Neural progenitor cell (in vitro differentiated cells): ENCODE results near the gene LDLRAD4. TPM values are rescaled to one million over a fixed set of nuclear protein-coding genes. Genes with fewer than 3 reads are reported as not detected.

Experiments used
- DNase-seq: peaks from one replicate; pipeline ENCODE4 v3.0.0-alpha.2; 2016; ENCODE audit warnings: low spot score
- H2AFZ ChIP-seq: fragments of 200-600 bp; sonication (generic); replicated peaks from 2 replicates; pipeline ENCODE4 v1.6.1; 2016; ENCODE audit warnings: antibody characterized with exemption
- H3F3A ChIP-seq: fragments of 200-600 bp; sonication (generic); 2 replicates; pipeline ENCODE4 v1.6.1; 2016; ENCODE audit warnings: antibody characterized with exemption, low read depth
- H3K27ac ChIP-seq: fragments of 200-600 bp; sonication (generic); 2 replicates; pipeline ENCODE4 v1.5.1; 2016; ENCODE audit warnings: mild to moderate bottlenecking
- H3K27me3 ChIP-seq: fragments of 200-600 bp; sonication (generic); 2 replicates; pipeline ENCODE4 v1.6.1; 2016; ENCODE audit warnings: mild to moderate bottlenecking, moderate library complexity
- H3K36me3 ChIP-seq: fragments of 200-600 bp; sonication (generic); 2 replicates; pipeline ENCODE4 v1.5.1; 2016
- H3K4me1 ChIP-seq: fragments of 200-600 bp; sonication (generic); 2 replicates; pipeline ENCODE4 v1.6.1; 2016; ENCODE audit warnings: mixed run types
- H3K4me2 ChIP-seq: fragments of 200-600 bp; sonication (generic); 2 replicates; pipeline ENCODE4 v1.6.1; 2016
- H3K4me3 ChIP-seq: fragments of 200-600 bp; sonication (generic); 2 replicates; pipeline ENCODE4 v1.5.1; 2016
- H3K79me2 ChIP-seq: fragments of 200-600 bp; sonication (generic); 2 replicates; pipeline ENCODE4 v1.6.1; 2016; ENCODE audit warnings: low read depth
- H3K9ac ChIP-seq: fragments of 200-600 bp; sonication (generic); 2 replicates; pipeline ENCODE4 v1.6.1; 2016
- H3K9me3 ChIP-seq: fragments of 200-600 bp; sonication (generic); 2 replicates; pipeline ENCODE4 v1.5.1; 2016; ENCODE audit warnings: low read depth
- H4K20me1 ChIP-seq: fragments of 200-600 bp; sonication (generic); 2 replicates; pipeline ENCODE4 v1.6.1; 2016; ENCODE audit warnings: low read depth
- H3K27ac Mint-ChIP-seq: 3 replicates; pipeline ENCODE4 v1.8.0; 2021; ENCODE audit warnings: mixed read lengths
- H3K27me3 Mint-ChIP-seq: 2 replicates; pipeline ENCODE4 v1.8.0; 2022; ENCODE audit warnings: low read depth, mild to moderate bottlenecking, inconsistent platforms, moderate library complexity, mixed read lengths; ENCODE audit not compliant: insufficient read depth
- H3K36me3 Mint-ChIP-seq: 3 replicates; pipeline ENCODE4 v1.8.0; 2021; ENCODE audit warnings: mixed read lengths
- H3K4me1 Mint-ChIP-seq: 3 replicates; pipeline ENCODE4 v1.8.0; 2021; ENCODE audit warnings: mixed read lengths
- H3K4me3 Mint-ChIP-seq: 3 replicates; pipeline ENCODE4 v1.8.0; 2021; ENCODE audit warnings: mild to moderate bottlenecking, moderate library complexity, mixed read lengths
- H3K9me3 Mint-ChIP-seq: 3 replicates; pipeline ENCODE4 v1.8.0; 2020; ENCODE audit warnings: mixed read lengths
- EZH2 ChIP-seq: fragments of 200-600 bp; sonication (generic); IDR thresholded peaks from 2 replicates; pipeline ENCODE4 v1.6.1; 2017; ENCODE audit warnings: antibody characterized with exemption, mild to moderate bottlenecking, moderate library complexity
- EZH2phosphoT487 ChIP-seq: fragments of 200-600 bp; sonication (generic); IDR thresholded peaks from 2 replicates; pipeline ENCODE4 v1.6.1; 2017; ENCODE audit warnings: antibody characterized with exemption
- total RNA-seq: library from RNA; depleted of rRNA; stranded (reverse); fragments of >200 nt; gene quantifications from 2 replicates; pipeline ENCODE4 v1.2.3, GENCODE V29; 2015; ENCODE audit warnings: low replicate concordance
- TF ChIP-seq, protein P1 (sequence below): fragments of 200-600 bp; sonication (generic); IDR thresholded peaks from 2 replicates; pipeline ENCODE4 v1.5.1; 2017; ENCODE audit warnings: antibody characterized with exemption, mild to moderate bottlenecking

LDLRAD4 gene
- total RNA-seq, 1 donor from 2014 or later, result 0.65 TPM

DNA sequence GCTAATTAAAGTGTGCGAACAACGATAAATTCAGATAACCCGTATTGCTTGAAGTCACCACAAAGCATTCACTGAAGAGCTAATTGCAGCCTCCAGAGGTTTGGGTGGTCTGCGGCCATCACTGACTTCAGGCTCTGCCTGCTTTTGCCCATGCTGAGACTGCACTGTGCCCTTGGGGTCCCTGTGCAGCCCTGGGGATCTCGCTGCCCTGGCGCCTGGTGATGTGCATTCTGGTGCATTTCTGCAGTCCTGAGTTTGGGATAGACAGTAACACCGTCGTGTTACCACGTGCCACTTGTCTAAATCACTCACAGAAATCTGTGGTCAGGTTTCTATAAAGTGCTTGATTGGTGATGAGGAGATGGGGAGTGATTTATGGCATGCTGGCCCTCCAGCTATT, 27.6 kb downstream of the LDLRAD4 start:
- Histone ChIP-seq H3K9ac (no peak overlapping the region), H4K20me1 (no peaks in the 10 kb centered on the region), H3K27ac (no peak overlapping the region), H3K36me3 (no peaks in the 10 kb centered on the region), H3K4me3 (no peak overlapping the region), H3K4me2 (no peak overlapping the region), H3K9me3 (no peaks in the 10 kb centered on the region), H3K4me1 (no peaks in the 10 kb centered on the region), H3K79me2 (no peaks in the 10 kb centered on the region), H3K27me3 (no peaks in the 10 kb centered on the region), H3F3A (no peaks in the 10 kb centered on the region), H2AFZ (no peak overlapping the region)
- H3K9me3 Mint-ChIP-seq, result peaks cover 12% of the 10 kb centered on the region
- no peak overlapping the region for H3K4me3 Mint-ChIP-seq
- peaks cover 5% of the 10 kb centered on the region for H3K27me3 Mint-ChIP-seq
- TF ChIP-seq, protein P1, sequence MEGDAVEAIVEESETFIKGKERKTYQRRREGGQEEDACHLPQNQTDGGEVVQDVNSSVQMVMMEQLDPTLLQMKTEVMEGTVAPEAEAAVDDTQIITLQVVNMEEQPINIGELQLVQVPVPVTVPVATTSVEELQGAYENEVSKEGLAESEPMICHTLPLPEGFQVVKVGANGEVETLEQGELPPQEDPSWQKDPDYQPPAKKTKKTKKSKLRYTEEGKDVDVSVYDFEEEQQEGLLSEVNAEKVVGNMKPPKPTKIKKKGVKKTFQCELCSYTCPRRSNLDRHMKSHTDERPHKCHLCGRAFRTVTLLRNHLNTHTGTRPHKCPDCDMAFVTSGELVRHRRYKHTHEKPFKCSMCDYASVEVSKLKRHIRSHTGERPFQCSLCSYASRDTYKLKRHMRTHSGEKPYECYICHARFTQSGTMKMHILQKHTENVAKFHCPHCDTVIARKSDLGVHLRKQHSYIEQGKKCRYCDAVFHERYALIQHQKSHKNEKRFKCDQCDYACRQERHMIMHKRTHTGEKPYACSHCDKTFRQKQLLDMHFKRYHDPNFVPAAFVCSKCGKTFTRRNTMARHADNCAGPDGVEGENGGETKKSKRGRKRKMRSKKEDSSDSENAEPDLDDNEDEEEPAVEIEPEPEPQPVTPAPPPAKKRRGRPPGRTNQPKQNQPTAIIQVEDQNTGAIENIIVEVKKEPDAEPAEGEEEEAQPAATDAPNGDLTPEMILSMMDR, result no peak
- TF ChIP-seq EZH2phosphoT487, result no peak
- no peak for TF ChIP-seq EZH2
- peaks cover 6% of the 10 kb centered on the region for H3K4me1 Mint-ChIP-seq
- H3K27ac Mint-ChIP-seq, result no peak overlapping the region
- peaks cover 9% of the 10 kb centered on the region for H3K36me3 Mint-ChIP-seq
- DNase-seq, result no peak

DNA sequence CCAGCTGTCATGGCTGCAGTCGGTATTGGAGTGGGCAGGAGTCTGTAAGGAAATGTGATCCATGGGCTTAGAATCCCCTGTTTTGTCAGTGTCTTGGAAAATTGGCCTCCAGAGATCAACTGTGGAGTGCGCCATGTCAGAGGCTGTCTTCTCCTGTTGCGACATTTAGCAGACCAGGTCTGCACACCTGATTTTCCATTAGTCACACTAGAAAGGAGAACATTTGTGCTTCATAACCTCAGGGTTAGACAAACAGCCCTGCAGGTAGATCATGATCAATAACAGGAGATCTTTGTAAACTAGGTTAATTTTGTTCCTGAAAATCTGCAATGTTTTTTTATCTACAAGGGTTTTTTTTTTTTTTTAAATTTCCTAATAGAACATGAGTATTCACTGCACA, 28.0 kb downstream of the LDLRAD4 start:
- Histone ChIP-seq H3K79me2 (no peaks in the 10 kb centered on the region), H3K4me1 (no peaks in the 10 kb centered on the region), H3K9ac (no peak overlapping the region), H2AFZ (no peak overlapping the region), H3K27ac (no peak overlapping the region), H3F3A (no peaks in the 10 kb centered on the region), H3K9me3 (no peaks in the 10 kb centered on the region), H3K27me3 (no peaks in the 10 kb centered on the region), H3K4me3 (no peak overlapping the region), H3K4me2 (no peak overlapping the region), H3K36me3 (no peaks in the 10 kb centered on the region), H4K20me1 (no peaks in the 10 kb centered on the region)
- Mint-ChIP-seq H3K27ac (no peak overlapping the region), H3K4me1 (peaks cover 3% of the 10 kb centered on the region), H3K27me3 (peaks cover 5% of the 10 kb centered on the region), H3K36me3 (peaks cover 9% of the 10 kb centered on the region), H3K4me3 (no peak overlapping the region), H3K9me3 (peaks cover 12% of the 10 kb centered on the region)
- no peak for DNase-seq
- TF ChIP-seq EZH2phosphoT487 (no peak), EZH2 (no peak)
- TF ChIP-seq, protein P1, result no peak

DNA sequence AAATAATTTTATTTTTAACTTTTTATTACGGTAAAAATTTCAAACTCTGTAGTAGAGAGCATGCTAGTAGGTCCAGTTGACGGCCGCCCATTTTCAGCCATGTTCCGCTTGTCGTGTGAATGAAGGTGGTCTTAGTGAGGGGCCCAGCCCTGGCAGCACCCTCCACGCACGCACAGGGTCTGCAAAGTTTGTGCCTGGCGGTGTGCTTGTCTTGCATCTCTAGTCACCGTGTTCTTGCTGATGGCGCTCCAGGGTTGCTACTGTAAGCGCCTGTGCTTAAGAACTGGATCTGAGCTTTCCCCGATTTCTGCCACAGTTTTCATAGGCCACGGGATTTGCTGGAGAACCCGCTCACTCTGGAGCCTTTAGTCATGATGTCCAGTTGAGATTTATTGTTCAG, 28.9 kb downstream of the LDLRAD4 start:
- no peaks in the 10 kb centered on the region for H3K4me1 Mint-ChIP-seq
- no peaks in the 10 kb centered on the region for H3F3A ChIP-seq
- TF ChIP-seq EZH2, result no peak
- TF ChIP-seq, protein P1, result no peak
- TF ChIP-seq EZH2phosphoT487, result no peak
- no peak overlapping the region for H3K27ac ChIP-seq
- no peak overlapping the region for H2AFZ ChIP-seq
- H3K27ac Mint-ChIP-seq, result no peak overlapping the region
- H3K36me3 ChIP-seq, result no peaks in the 10 kb centered on the region
- no peak overlapping the region for H3K4me3 ChIP-seq
- no peak overlapping the region for H3K9ac ChIP-seq
- peaks cover 12% of the 10 kb centered on the region for H3K9me3 Mint-ChIP-seq
- H4K20me1 ChIP-seq, result no peaks in the 10 kb centered on the region
- DNase-seq, result no peak
- H3K4me2 ChIP-seq, result no peak overlapping the region
- no peaks in the 10 kb centered on the region for H3K9me3 ChIP-seq
- no peaks in the 10 kb centered on the region for H3K79me2 ChIP-seq
- peaks cover 6% of the 10 kb centered on the region for H3K36me3 Mint-ChIP-seq
- no peak overlapping the region for H3K4me3 Mint-ChIP-seq
- H3K4me1 ChIP-seq, result no peaks in the 10 kb centered on the region
- no peaks in the 10 kb centered on the region for H3K27me3 ChIP-seq
- peaks cover 3% of the 10 kb centered on the region for H3K27me3 Mint-ChIP-seq
